ENCODE data around the gene PTPRK.

PTPRK gene

GRCh38 chr6:128336436-128337095 lies 183.8 kb downstream of the PTPRK start:
- DNase-seq (ENCODE audit: low read depth): no peak
- no peak overlapping the region for H3K4me3 ChIP-seq (ENCODE audit: low read depth, low read length)
- TF ChIP-seq CTCF (IDR thresholded peaks at IDR 0.05; ENCODE audit: control insufficient read depth, extremely low read depth, insufficient read depth): no peak

GRCh38 chr6:128335963-128336362 lies 184.4 kb downstream of the PTPRK start:
- DNase-seq (ENCODE audit: low read depth): no peak
- H3K4me3 ChIP-seq (ENCODE audit: low read depth, low read length): no peak overlapping the region
- TF ChIP-seq CTCF (IDR thresholded peaks at IDR 0.05; ENCODE audit: control insufficient read depth, extremely low read depth, insufficient read depth): no peak

GRCh38 chr6:128333581-128334223 lies 186.7 kb downstream of the PTPRK start:
- no peak for TF ChIP-seq CTCF (IDR thresholded peaks at IDR 0.05; ENCODE audit: control insufficient read depth, extremely low read depth, insufficient read depth)

GRCh38 chr6:128327890-128328289 lies 192.5 kb downstream of the PTPRK start:
- no peak for DNase-seq (ENCODE audit: low read depth)
- TF ChIP-seq CTCF (IDR thresholded peaks at IDR 0.05; ENCODE audit: control insufficient read depth, extremely low read depth, insufficient read depth): peak; percentile 78
- H3K4me3 ChIP-seq (ENCODE audit: low read depth, low read length): no peak overlapping the region

More at GRCh38 chr6:128333581-128334223, 186.7 kb downstream of the PTPRK start:
- no peak for DNase-seq (ENCODE audit: low read depth)
- H3K4me3 ChIP-seq (ENCODE audit: low read depth, low read length): no peak overlapping the region

- no peak for TF ChIP-seq CTCF (IDR thresholded peaks at IDR 0.05; ENCODE audit: control insufficient read depth, extremely low read depth, insufficient read depth)
- no peak for DNase-seq (ENCODE audit: low read depth)
- H3K4me3 ChIP-seq (ENCODE audit: low read depth, low read length): no peak overlapping the region
These were observed 197.4 kb downstream of the PTPRK start for GRCh38 chr6:128323011-128323410.

GRCh38 chr6:128319946-128320345 lies 200.5 kb downstream of the PTPRK start:
- TF ChIP-seq CTCF (IDR thresholded peaks at IDR 0.05; ENCODE audit: control insufficient read depth, extremely low read depth, insufficient read depth): no peak
- no peak for DNase-seq (ENCODE audit: low read depth)
- no peak overlapping the region for H3K4me3 ChIP-seq (ENCODE audit: low read depth, low read length)

Measured in LNCaP clone FGC (cell line).